Ovary (tissue), 9 donors: Measurements from ENCODE around the gene TTC39A. TPM values are rescaled to one million over a fixed set of nuclear protein-coding genes. Genes with fewer than 3 reads are reported as not detected.

ENCODE experiments used
- DNase-seq, 5 donors: peaks; one replicate each; pipeline ENCODE4 v3.0.0-alpha.2; 2019 to 2020
- H3K27ac ChIP-seq, 2 donors: fragments of 200-600 bp; one replicate each; pipeline versions ENCODE4 v1.5.1 to v1.8.0; 2019 to 2022
- H3K27me3 ChIP-seq: fragments of 200-600 bp; one replicate; pipeline ENCODE4 v1.8.0; 2022
- H3K36me3 ChIP-seq: fragments of 200-600 bp; sonication (generic); one replicate; pipeline ENCODE4 v1.5.1; 2019
- H3K4me1 ChIP-seq: one replicate; pipeline ENCODE4 v1.8.1; 2013; ENCODE audit warnings: mild to moderate bottlenecking, moderate library complexity; ENCODE audit not compliant: insufficient read depth
- H3K4me3 ChIP-seq: fragments of 200-600 bp; sonication (generic); one replicate; pipeline ENCODE4 v1.5.1; 2017
- H3K9me3 ChIP-seq, 2 donors: fragments of 200-600 bp in 1 of 2; sonication (generic) in 1 of 2; one replicate each; pipeline versions ENCODE4 v1.5.1 to v1.8.1; 2013 to 2019; ENCODE audit warnings: mild to moderate bottlenecking in 1 of 2, moderate library complexity in 1 of 2
- EP300 ChIP-seq: sonication (generic); formaldehyde crosslinking; IDR thresholded peaks from one replicate; pipeline ENCODE4 v1.6.1; 2017; ENCODE audit warnings: antibody characterized with exemption
- POLR2A ChIP-seq: fragments of 450-650 bp; IDR thresholded peaks from one replicate; pipeline ENCODE4 v1.6.1; 2017; ENCODE audit warnings: antibody characterized with exemption, mild to moderate bottlenecking, moderate library complexity
- WGBS, 3 donors: extraction: QIAGEN DNeasy Blood & Tissue Kit in 1 of 3; methylation state at CpG; one replicate each; pipeline versions ENCODE4 v1.1.5 to v1.1.7; 2013 to 2017; 5-methylcytosine and 5-hydroxymethylcytosine counted together
- intact Hi-C, 4 donors: fragments of 100-400 bp; cut with DNase I; formaldehyde crosslinking; loops; one replicate each; pipeline versions ENCODE4 v1.11.0 to v1.15.1; 2022 to 2023
- polyA plus RNA-seq, 2 donors: library from polyadenylated mRNA; stranded (reverse); fragments of 200-250 nt in 1 of 2; fragments of 350-450 nt in 1 of 2; fragmentation: Illumina TruSeq in 1 of 2; extraction: RNeasy Lipid Tissue Mini Kit (QIAGEN cat#74804) in 1 of 2; gene quantifications; one replicate each; pipeline ENCODE4 v1.2.3, GENCODE V29; 2013 to 2014
- total RNA-seq, 7 donors: library from RNA; depleted of rRNA in 2 of 7; stranded (reverse); fragments of >200 nt in 2 of 7; fragmentation: NEBNext Ultra II Directional in 3 of 7; extraction: Animal tissue kit (Norgen Biotek cat#: 25700) in 3 of 7; gene quantifications; one replicate each; pipeline versions ENCODE4 v1.1.0 to v1.2.4, GENCODE V29; 2016 to 2023
- TF ChIP-seq, protein P1 (sequence below), 3 donors: fragments of 450-650 bp in 2 of 3; fragments of 200-600 bp in 1 of 3; IDR thresholded peaks; one replicate each; pipeline versions ENCODE4 v1.5.1 to v1.8.0; 2016 to 2022; ENCODE audit warnings: antibody characterized with exemption in 3 of 3, mild to moderate bottlenecking in 1 of 3
- donor health status: DM: no; HTN: no; CAD: no; lungs with moderate emphysema.
- donor health status: DM: no; HTN: no; CAD: no.
- donor health status: Bipolar disorder and iron deficiency.
- donor health status: DM: yes; HTN: yes; CAD: no.
- donor health status: DM: no; HTN: no; CAD: no.
- donor health status: DM: yes; HTN: yes; CAD: no.

TTC39A gene
- total and polyA plus RNA-seq, 9 donors: 0.28 to 10.7 (median 0.62) TPM

DNA sequence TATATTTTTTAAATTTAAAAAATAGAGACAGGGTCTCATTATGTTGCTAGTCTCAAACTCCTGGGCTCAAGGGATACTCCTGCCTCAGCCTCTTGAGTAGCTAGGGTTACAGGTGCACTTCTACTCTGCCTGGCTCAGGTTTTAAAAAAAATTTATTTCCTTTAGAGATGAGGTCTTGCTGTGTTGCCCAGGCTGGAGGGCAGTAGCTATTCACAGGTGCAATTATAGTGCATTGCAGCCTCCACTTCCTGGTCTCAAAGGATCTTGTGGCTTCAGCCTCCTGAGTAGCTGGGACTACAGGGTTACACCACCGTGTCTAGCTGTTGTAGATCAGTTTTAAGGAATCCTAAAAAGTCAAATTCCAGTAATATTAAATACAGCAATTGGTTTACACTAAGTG, 89.2 kb downstream of the TTC39A start:
- H3K27ac ChIP-seq: no peak overlapping the region
- no peaks in the 10 kb centered on the region for H3K27me3 ChIP-seq
- H3K4me1 ChIP-seq: peaks cover 5% of the 10 kb centered on the region
- intact Hi-C loops: loop anchor here in 1 of 4 donors (10.0 kb wide), 1 partner anchor 46 kb away; no protein-coding TSS in a partner anchor
- no peak overlapping the region for H3K4me3 ChIP-seq
- no peaks in the 10 kb centered on the region for H3K9me3 ChIP-seq
- WGBS, 3 donors: 23 to 32% (median 26%) methylated on average over 1 of the region's 1 CpG
- H3K36me3 ChIP-seq: no peaks in the 10 kb centered on the region
- DNase-seq: no peak
- TF ChIP-seq EP300 (no peak), POLR2A (no peak)
- TF ChIP-seq, protein P1, sequence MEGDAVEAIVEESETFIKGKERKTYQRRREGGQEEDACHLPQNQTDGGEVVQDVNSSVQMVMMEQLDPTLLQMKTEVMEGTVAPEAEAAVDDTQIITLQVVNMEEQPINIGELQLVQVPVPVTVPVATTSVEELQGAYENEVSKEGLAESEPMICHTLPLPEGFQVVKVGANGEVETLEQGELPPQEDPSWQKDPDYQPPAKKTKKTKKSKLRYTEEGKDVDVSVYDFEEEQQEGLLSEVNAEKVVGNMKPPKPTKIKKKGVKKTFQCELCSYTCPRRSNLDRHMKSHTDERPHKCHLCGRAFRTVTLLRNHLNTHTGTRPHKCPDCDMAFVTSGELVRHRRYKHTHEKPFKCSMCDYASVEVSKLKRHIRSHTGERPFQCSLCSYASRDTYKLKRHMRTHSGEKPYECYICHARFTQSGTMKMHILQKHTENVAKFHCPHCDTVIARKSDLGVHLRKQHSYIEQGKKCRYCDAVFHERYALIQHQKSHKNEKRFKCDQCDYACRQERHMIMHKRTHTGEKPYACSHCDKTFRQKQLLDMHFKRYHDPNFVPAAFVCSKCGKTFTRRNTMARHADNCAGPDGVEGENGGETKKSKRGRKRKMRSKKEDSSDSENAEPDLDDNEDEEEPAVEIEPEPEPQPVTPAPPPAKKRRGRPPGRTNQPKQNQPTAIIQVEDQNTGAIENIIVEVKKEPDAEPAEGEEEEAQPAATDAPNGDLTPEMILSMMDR (IDR thresholded peaks at IDR 0.05): no peak

DNA sequence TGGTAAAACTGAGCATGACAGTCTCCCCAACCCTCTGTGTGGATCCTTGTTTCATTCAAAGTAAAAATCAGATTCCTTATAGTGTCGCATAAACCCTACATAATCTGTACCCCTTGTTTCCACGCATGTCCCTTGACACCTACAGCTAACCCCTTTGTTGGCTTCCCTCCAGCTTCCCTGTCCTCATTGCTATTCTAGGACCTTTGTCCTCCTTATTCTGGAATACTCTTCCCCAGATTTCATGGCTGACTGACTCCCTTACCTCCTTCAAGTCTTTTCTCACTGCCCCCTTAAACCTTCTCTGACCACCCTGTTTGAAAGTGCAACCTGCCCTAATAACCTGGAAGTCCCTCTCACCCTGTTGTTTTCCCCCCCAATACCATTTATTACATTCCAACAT, 90.3 kb downstream of the TTC39A start:
- no peaks in the 10 kb centered on the region for H3K27me3 ChIP-seq
- no peaks in the 10 kb centered on the region for H3K36me3 ChIP-seq
- H3K4me1 ChIP-seq: peaks cover 6% of the 10 kb centered on the region
- WGBS, 3 donors: 88 to 91% (median 89%) methylated on average over 2 of the region's 2 CpGs
- no peak overlapping the region for H3K4me3 ChIP-seq
- no peak overlapping the region for H3K27ac ChIP-seq
- intact Hi-C loops: loop anchor here in 1 of 4 donors (10.0 kb wide), 1 partner anchor 45 kb away; no protein-coding TSS in a partner anchor
- no peaks in the 10 kb centered on the region for H3K9me3 ChIP-seq
- no peak for DNase-seq
- no peak for TF ChIP-seq EP300
- TF ChIP-seq, protein P1 (IDR thresholded peaks at IDR 0.05): no peak
- no peak for TF ChIP-seq POLR2A

DNA sequence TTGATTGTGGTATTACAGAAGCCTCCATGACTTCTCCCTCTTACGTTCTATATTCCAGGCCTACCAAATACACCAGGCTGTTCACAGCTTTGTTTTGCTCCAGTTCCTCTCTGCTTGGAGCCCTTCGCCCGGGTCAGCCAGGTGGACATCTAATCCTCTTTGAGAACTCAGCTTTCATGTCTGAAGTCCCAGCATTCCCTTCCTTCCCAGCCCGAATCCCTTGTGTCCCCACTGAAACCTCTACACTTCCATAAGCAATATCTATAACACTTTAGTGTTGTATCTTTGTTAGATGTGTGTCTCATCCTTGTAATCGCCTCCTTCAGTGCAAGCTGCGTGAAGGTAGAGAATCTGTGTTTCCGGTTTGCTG, 92.3 kb downstream of the TTC39A start:
- H3K4me3 ChIP-seq: peak overlapping the region; percentile 96
- peak overlapping the region; percentile 32 to 94 for H3K27ac ChIP-seq
- no peaks in the 10 kb centered on the region for H3K27me3 ChIP-seq
- H3K9me3 ChIP-seq: no peaks in the 10 kb centered on the region
- DNase-seq: no peak
- peaks cover 8% of the 10 kb centered on the region for H3K4me1 ChIP-seq
- intact Hi-C loops: no loop called here
- H3K36me3 ChIP-seq: no peaks in the 10 kb centered on the region
- WGBS, 3 donors: 2 to 7% (median 6%) methylated on average over 7 of the region's 7 CpGs
- TF ChIP-seq EP300: no peak
- no peak for TF ChIP-seq POLR2A
- TF ChIP-seq, protein P1 (IDR thresholded peaks at IDR 0.05): no peak

DNA sequence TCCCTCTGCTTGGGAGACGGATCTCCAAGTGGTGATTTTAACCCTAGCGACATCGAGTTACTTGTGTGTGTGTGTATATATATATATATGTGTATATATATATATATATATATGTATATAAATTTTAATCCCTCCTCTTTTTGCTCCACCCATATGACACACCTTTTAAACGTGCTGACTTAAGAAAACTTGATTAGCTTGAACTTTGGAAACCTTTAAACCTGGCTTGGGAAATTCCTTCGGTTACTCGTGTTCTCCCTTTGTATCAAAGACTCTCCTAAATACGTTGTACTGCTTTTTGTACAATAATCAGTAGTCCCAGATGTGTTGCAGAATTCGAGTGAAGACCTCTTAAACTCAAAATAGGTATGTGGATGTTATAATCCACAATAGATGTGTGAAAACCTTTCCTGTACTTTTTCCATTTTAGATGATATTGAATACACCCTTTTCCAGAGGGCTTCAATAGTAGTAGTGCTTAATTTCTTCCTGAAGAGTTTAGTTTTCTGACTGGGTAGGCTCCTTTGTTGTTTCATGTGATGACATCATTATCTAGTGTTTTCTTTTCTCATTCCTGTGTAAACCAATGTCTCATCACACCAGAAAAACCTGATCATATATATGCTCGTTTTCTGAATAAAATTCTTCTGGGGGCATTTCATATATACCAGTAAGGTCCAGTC, 92.9 kb downstream of the TTC39A start:
- Histone ChIP-seq H3K4me3 (peak overlapping the region; percentile 96), H3K36me3 (no peaks in the 10 kb centered on the region), H3K27me3 (no peaks in the 10 kb centered on the region), H3K27ac (peak overlapping the region; percentile 87 to 94), H3K9me3 (no peaks in the 10 kb centered on the region), H3K4me1 (peaks cover 7% of the 10 kb centered on the region)
- 1% methylated on average over 9 of the region's 9 CpGs for WGBS, 3 donors
- TF ChIP-seq POLR2A: no peak
- TF ChIP-seq EP300: no peak
- TF ChIP-seq, protein P1 (IDR thresholded peaks at IDR 0.05): no peak
- intact Hi-C loops: no loop called here
- no peak for DNase-seq

Other genes starting within 250 kb of the TTC39A start
- gene C1orf185, start 228.3 kb downstream of the TTC39A start, total RNA-seq: not detected
- gene C1orf185, start 228.3 kb downstream of the TTC39A start, polyA plus RNA-seq: not detected
- gene RNF11, start 94.3 kb downstream of the TTC39A start, total RNA-seq: 100 to 1,000 TPM; 108 to 209 (median 126) TPM
- gene RNF11, start 94.3 kb downstream of the TTC39A start, polyA plus RNA-seq: 100 to 1,000 TPM; 124 to 138 TPM
- gene EPS15, start 188.7 kb upstream of the TTC39A start, total RNA-seq: 10 to 100 TPM; 52.3 to 84.0 (median 74.3) TPM
- 10 to 100 TPM; 20.9 to 38.7 TPM for gene EPS15, start 188.7 kb upstream of the TTC39A start, polyA plus RNA-seq